Measurements from ENCODE around the gene PCBD2.
"Not testable (repeated sequence)": the region's sequence is repeated elsewhere in the genome, so short reads cannot be mapped to it uniquely, and the experiment has no call there.

Gene PCBD2

GRCh38 chr5:134905246-134905996, 490 bp downstream of the PCBD2 start:
- peak overlapping the region; percentile 77 for H3K4me3 ChIP-seq (ENCODE audit: insufficient read depth, low read depth, low read length, poor library complexity, severe bottlenecking)
- H3K9me3 ChIP-seq (ENCODE audit: control insufficient read depth, low read length): no peaks in the 10 kb centered on the region
- H3K36me3 ChIP-seq (ENCODE audit: control insufficient read depth, insufficient read depth, low read length): peaks cover under 1% of the 10 kb centered on the region
- no peaks in the 10 kb centered on the region for H3K4me1 ChIP-seq (ENCODE audit: control insufficient read depth, insufficient read depth, low read length, poor library complexity, severe bottlenecking)
- peak overlapping the region; percentile 94 for H3K27ac ChIP-seq (ENCODE audit: insufficient read depth, low read length, poor library complexity, severe bottlenecking)
- no peaks in the 10 kb centered on the region for H3K27me3 ChIP-seq (replicated peaks; ENCODE audit: control insufficient read depth, insufficient read depth, low read length, poor library complexity, severe bottlenecking)
- peak; percentile 38 to 48 (median 43) for DNase-seq

- H3K27me3 ChIP-seq (replicated peaks; ENCODE audit: control insufficient read depth, insufficient read depth, low read length, poor library complexity, severe bottlenecking): no peaks in the 10 kb centered on the region
- no peak overlapping the region for H3K4me3 ChIP-seq (ENCODE audit: insufficient read depth, low read depth, low read length, poor library complexity, severe bottlenecking)
- H3K4me1 ChIP-seq (ENCODE audit: control insufficient read depth, insufficient read depth, low read length, poor library complexity, severe bottlenecking): no peaks in the 10 kb centered on the region
- peaks cover 10% of the 10 kb centered on the region for H3K36me3 ChIP-seq (ENCODE audit: control insufficient read depth, insufficient read depth, low read length)
- H3K9me3 ChIP-seq (ENCODE audit: control insufficient read depth, low read length): no peaks in the 10 kb centered on the region
- DNase-seq: no peak
- H3K27ac ChIP-seq (ENCODE audit: insufficient read depth, low read length, poor library complexity, severe bottlenecking): no peak overlapping the region
These were observed 1.9 kb downstream of the PCBD2 start for GRCh38 chr5:134906811-134907210.

GRCh38 chr5:134910752-134911151, 5.8 kb downstream of the PCBD2 start:
- not testable (repeated sequence) for H3K4me3 ChIP-seq (ENCODE audit: insufficient read depth, low read depth, low read length, poor library complexity, severe bottlenecking); H3K27ac ChIP-seq (ENCODE audit: insufficient read depth, low read length, poor library complexity, severe bottlenecking); DNase-seq; H3K9me3 ChIP-seq (ENCODE audit: control insufficient read depth, low read length); H3K4me1 ChIP-seq (ENCODE audit: control insufficient read depth, insufficient read depth, low read length, poor library complexity, severe bottlenecking); H3K27me3 ChIP-seq (replicated peaks; ENCODE audit: control insufficient read depth, insufficient read depth, low read length, poor library complexity, severe bottlenecking)
- peaks cover 23% of the 10 kb centered on the region for H3K36me3 ChIP-seq (ENCODE audit: control insufficient read depth, insufficient read depth, low read length)

- H3K27me3 ChIP-seq (replicated peaks; ENCODE audit: control insufficient read depth, insufficient read depth, low read length, poor library complexity, severe bottlenecking): no peaks in the 10 kb centered on the region
- no peak overlapping the region for H3K4me3 ChIP-seq (ENCODE audit: insufficient read depth, low read depth, low read length, poor library complexity, severe bottlenecking)
- peaks cover 24% of the 10 kb centered on the region for H3K36me3 ChIP-seq (ENCODE audit: control insufficient read depth, insufficient read depth, low read length)
- no peak for DNase-seq
- H3K27ac ChIP-seq (ENCODE audit: insufficient read depth, low read length, poor library complexity, severe bottlenecking): no peak overlapping the region
- no peaks in the 10 kb centered on the region for H3K4me1 ChIP-seq (ENCODE audit: control insufficient read depth, insufficient read depth, low read length, poor library complexity, severe bottlenecking)
- H3K9me3 ChIP-seq (ENCODE audit: control insufficient read depth, low read length): no peaks in the 10 kb centered on the region
These were observed 6.6 kb downstream of the PCBD2 start for GRCh38 chr5:134911285-134912206.

- DNase-seq: no peak
- Histone ChIP-seq H3K4me3 (ENCODE audit: insufficient read depth, low read depth, low read length, poor library complexity, severe bottlenecking) (no peak overlapping the region), H3K9me3 (ENCODE audit: control insufficient read depth, low read length) (no peaks in the 10 kb centered on the region), H3K27me3 (replicated peaks; ENCODE audit: control insufficient read depth, insufficient read depth, low read length, poor library complexity, severe bottlenecking) (no peaks in the 10 kb centered on the region), H3K36me3 (ENCODE audit: control insufficient read depth, insufficient read depth, low read length) (peaks cover 24% of the 10 kb centered on the region), H3K4me1 (ENCODE audit: control insufficient read depth, insufficient read depth, low read length, poor library complexity, severe bottlenecking) (no peaks in the 10 kb centered on the region), H3K27ac (ENCODE audit: insufficient read depth, low read length, poor library complexity, severe bottlenecking) (no peak overlapping the region)
These were observed 8.3 kb downstream of the PCBD2 start for GRCh38 chr5:134913254-134913653.

- Histone ChIP-seq H3K36me3 (ENCODE audit: control insufficient read depth, insufficient read depth, low read length) (peaks cover 24% of the 10 kb centered on the region), H3K4me3 (ENCODE audit: insufficient read depth, low read depth, low read length, poor library complexity, severe bottlenecking) (no peak overlapping the region), H3K4me1 (ENCODE audit: control insufficient read depth, insufficient read depth, low read length, poor library complexity, severe bottlenecking) (no peaks in the 10 kb centered on the region), H3K9me3 (ENCODE audit: control insufficient read depth, low read length) (no peaks in the 10 kb centered on the region), H3K27me3 (replicated peaks; ENCODE audit: control insufficient read depth, insufficient read depth, low read length, poor library complexity, severe bottlenecking) (no peaks in the 10 kb centered on the region), H3K27ac (ENCODE audit: insufficient read depth, low read length, poor library complexity, severe bottlenecking) (no peak overlapping the region)
- no peak for DNase-seq
These were observed 8.9 kb downstream of the PCBD2 start for GRCh38 chr5:134913795-134914194.

GRCh38 chr5:134917070-134917815, 12.3 kb downstream of the PCBD2 start:
- Histone ChIP-seq H3K4me1 (ENCODE audit: control insufficient read depth, insufficient read depth, low read length, poor library complexity, severe bottlenecking) (no peaks in the 10 kb centered on the region), H3K9me3 (ENCODE audit: control insufficient read depth, low read length) (no peaks in the 10 kb centered on the region), H3K27me3 (replicated peaks; ENCODE audit: control insufficient read depth, insufficient read depth, low read length, poor library complexity, severe bottlenecking) (no peaks in the 10 kb centered on the region), H3K27ac (ENCODE audit: insufficient read depth, low read length, poor library complexity, severe bottlenecking) (no peak overlapping the region), H3K4me3 (ENCODE audit: insufficient read depth, low read depth, low read length, poor library complexity, severe bottlenecking) (no peak overlapping the region), H3K36me3 (ENCODE audit: control insufficient read depth, insufficient read depth, low read length) (peaks cover 19% of the 10 kb centered on the region)
- DNase-seq: no peak

GRCh38 chr5:134918861-134919260, 13.9 kb downstream of the PCBD2 start:
- Histone ChIP-seq H3K36me3 (ENCODE audit: control insufficient read depth, insufficient read depth, low read length) (peaks cover 20% of the 10 kb centered on the region), H3K4me3 (ENCODE audit: insufficient read depth, low read depth, low read length, poor library complexity, severe bottlenecking) (no peak overlapping the region), H3K9me3 (ENCODE audit: control insufficient read depth, low read length) (no peaks in the 10 kb centered on the region), H3K27me3 (replicated peaks; ENCODE audit: control insufficient read depth, insufficient read depth, low read length, poor library complexity, severe bottlenecking) (no peaks in the 10 kb centered on the region), H3K27ac (ENCODE audit: insufficient read depth, low read length, poor library complexity, severe bottlenecking) (no peak overlapping the region), H3K4me1 (ENCODE audit: control insufficient read depth, insufficient read depth, low read length, poor library complexity, severe bottlenecking) (no peaks in the 10 kb centered on the region)
- DNase-seq: no peak

GRCh38 chr5:134920848-134921575, 16.1 kb downstream of the PCBD2 start:
- Histone ChIP-seq H3K36me3 (ENCODE audit: control insufficient read depth, insufficient read depth, low read length) (peaks cover 11% of the 10 kb centered on the region), H3K4me3 (ENCODE audit: insufficient read depth, low read depth, low read length, poor library complexity, severe bottlenecking) (no peak overlapping the region), H3K27me3 (replicated peaks; ENCODE audit: control insufficient read depth, insufficient read depth, low read length, poor library complexity, severe bottlenecking) (no peaks in the 10 kb centered on the region), H3K4me1 (ENCODE audit: control insufficient read depth, insufficient read depth, low read length, poor library complexity, severe bottlenecking) (no peaks in the 10 kb centered on the region), H3K9me3 (ENCODE audit: control insufficient read depth, low read length) (no peaks in the 10 kb centered on the region), H3K27ac (ENCODE audit: insufficient read depth, low read length, poor library complexity, severe bottlenecking) (no peak overlapping the region)
- no peak for DNase-seq

Data from effector memory CD4-positive, alpha-beta T cell (primary cell).